ENCODE data around the gene USP15. TPM values are rescaled to one million over a fixed set of nuclear protein-coding genes. Genes with fewer than 3 reads are reported as not detected.

The USP15 gene
- total and polyA plus RNA-seq, 2 of the 4 experiments (the other 2 are of a cell fraction), result 28.5 to 49.6 TPM

DNA sequence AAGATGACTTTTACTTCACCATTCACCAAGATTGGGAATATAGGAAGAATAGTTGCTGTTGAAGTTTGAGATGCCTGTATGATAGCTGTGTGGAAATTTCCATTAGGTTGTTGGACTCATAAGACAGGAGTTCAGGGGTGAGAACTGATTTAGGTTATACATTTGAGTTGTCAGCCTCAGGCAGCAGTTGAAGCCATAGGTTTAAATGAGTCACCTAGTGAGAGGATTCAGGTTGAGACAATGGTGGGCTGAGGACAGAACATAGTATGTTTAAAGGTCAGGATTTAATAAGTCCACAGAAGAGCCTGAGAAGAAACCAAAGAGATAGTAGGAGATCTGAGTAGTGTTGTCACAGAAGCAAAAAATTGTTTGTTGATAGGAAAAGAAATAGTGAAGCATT is 142.8 kb downstream of the USP15 start:
- DNase-seq, result no peak
- Histone ChIP-seq H3K18ac (ENCODE audit: low read depth, low read length) (no peak overlapping the region), H3K56ac (ENCODE audit: extremely low read depth, insufficient read depth, low read length) (no peak overlapping the region), H4K20me1 (ENCODE audit: insufficient read depth, low read length) (no peaks in the 10 kb centered on the region), H3K14ac (replicated peaks; ENCODE audit: low read depth, low read length) (no peak overlapping the region), H4K91ac (ENCODE audit: insufficient read depth, low read depth, low read length) (no peak overlapping the region), H4K8ac (ENCODE audit: low read depth in 2 of 2, low read length in 2 of 2) (no peak overlapping the region), H3K4me3 (ENCODE audit: insufficient read depth, low read depth, low read length) (no peak overlapping the region), H3K4me1 (ENCODE audit: control insufficient read depth, insufficient read depth, low read length) (no peaks in the 10 kb centered on the region), H3K4me2 (ENCODE audit: low read depth, low read length) (no peak overlapping the region), H2BK15ac (ENCODE audit: low read depth, low read length) (no peak overlapping the region), H4K5ac (ENCODE audit: low read depth, low read length) (no peak overlapping the region), H2AFZ (replicated peaks; ENCODE audit: low read length, poor library complexity) (no peak overlapping the region), H3K9me1 (ENCODE audit: insufficient read depth, low read length) (peaks cover 3% of the 10 kb centered on the region; the same call in 1 of the 2 replicates), H3K36me3 (ENCODE audit: control insufficient read depth, insufficient read depth, low read length) (peaks cover 9% of the 10 kb centered on the region), H3K4ac (ENCODE audit: low read depth, low read length) (no peak overlapping the region), H3K27ac (ENCODE audit: insufficient read depth, low read length) (no peak overlapping the region), H3K9me3 (ENCODE audit: control insufficient read depth, insufficient read depth, low read length) (no peaks in the 10 kb centered on the region), H2BK120ac (ENCODE audit: low read depth, low read length) (no peak overlapping the region), H2BK5ac (ENCODE audit: low read depth, low read length, poor library complexity, severe bottlenecking) (no peak overlapping the region), H2BK20ac (ENCODE audit: low read depth, low read length) (no peak overlapping the region), H2AK5ac (ENCODE audit: low read depth, low read length) (no peak overlapping the region), H2AK9ac (replicated peaks; ENCODE audit: low read depth, low read length, poor library complexity) (no peak overlapping the region), H3K79me1 (ENCODE audit: low read depth in 1 of 2, low read length in 2 of 2) (peaks cover 0 to 3% of the 10 kb centered on the region in 2 experiments; a peak in 2 of 4 replicates), H3K9ac (ENCODE audit: low read depth, low read length) (no peak overlapping the region), H3K23ac (ENCODE audit: low read depth, low read length) (no peak overlapping the region), H3K27me3 (ENCODE audit: control insufficient read depth, insufficient read depth, low read length) (no peaks in the 10 kb centered on the region)
- TF ChIP-seq FOS (IDR thresholded peaks at IDR 0.05; ENCODE audit: low read depth, low read length), result no peak
- TF ChIP-seq BHLHE40 (IDR thresholded peaks at IDR 0.05; ENCODE audit: low read depth, low read length), result no peak
- TF ChIP-seq, protein P1, sequence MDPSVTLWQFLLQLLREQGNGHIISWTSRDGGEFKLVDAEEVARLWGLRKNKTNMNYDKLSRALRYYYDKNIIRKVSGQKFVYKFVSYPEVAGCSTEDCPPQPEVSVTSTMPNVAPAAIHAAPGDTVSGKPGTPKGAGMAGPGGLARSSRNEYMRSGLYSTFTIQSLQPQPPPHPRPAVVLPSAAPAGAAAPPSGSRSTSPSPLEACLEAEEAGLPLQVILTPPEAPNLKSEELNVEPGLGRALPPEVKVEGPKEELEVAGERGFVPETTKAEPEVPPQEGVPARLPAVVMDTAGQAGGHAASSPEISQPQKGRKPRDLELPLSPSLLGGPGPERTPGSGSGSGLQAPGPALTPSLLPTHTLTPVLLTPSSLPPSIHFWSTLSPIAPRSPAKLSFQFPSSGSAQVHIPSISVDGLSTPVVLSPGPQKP (IDR thresholded peaks at IDR 0.05; ENCODE audit: borderline replicate concordance, low read depth, low read length), result no peak
- no peak for TF ChIP-seq CHD1 (IDR thresholded peaks at IDR 0.05; ENCODE audit: low read depth, low read length)
- no peak for TF ChIP-seq SMC3 (IDR thresholded peaks at IDR 0.05; ENCODE audit: low read depth, low read length)
- TF ChIP-seq, protein P2, sequence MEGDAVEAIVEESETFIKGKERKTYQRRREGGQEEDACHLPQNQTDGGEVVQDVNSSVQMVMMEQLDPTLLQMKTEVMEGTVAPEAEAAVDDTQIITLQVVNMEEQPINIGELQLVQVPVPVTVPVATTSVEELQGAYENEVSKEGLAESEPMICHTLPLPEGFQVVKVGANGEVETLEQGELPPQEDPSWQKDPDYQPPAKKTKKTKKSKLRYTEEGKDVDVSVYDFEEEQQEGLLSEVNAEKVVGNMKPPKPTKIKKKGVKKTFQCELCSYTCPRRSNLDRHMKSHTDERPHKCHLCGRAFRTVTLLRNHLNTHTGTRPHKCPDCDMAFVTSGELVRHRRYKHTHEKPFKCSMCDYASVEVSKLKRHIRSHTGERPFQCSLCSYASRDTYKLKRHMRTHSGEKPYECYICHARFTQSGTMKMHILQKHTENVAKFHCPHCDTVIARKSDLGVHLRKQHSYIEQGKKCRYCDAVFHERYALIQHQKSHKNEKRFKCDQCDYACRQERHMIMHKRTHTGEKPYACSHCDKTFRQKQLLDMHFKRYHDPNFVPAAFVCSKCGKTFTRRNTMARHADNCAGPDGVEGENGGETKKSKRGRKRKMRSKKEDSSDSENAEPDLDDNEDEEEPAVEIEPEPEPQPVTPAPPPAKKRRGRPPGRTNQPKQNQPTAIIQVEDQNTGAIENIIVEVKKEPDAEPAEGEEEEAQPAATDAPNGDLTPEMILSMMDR (conservative IDR thresholded peaks at IDR 0.05; ENCODE audit: low read depth, low read length), result no peak
- no peak for TF ChIP-seq MAZ (IDR thresholded peaks at IDR 0.05; ENCODE audit: borderline replicate concordance, low read depth, low read length)
- TF ChIP-seq, protein P3, sequence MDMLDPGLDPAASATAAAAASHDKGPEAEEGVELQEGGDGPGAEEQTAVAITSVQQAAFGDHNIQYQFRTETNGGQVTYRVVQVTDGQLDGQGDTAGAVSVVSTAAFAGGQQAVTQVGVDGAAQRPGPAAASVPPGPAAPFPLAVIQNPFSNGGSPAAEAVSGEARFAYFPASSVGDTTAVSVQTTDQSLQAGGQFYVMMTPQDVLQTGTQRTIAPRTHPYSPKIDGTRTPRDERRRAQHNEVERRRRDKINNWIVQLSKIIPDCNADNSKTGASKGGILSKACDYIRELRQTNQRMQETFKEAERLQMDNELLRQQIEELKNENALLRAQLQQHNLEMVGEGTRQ (IDR thresholded peaks at IDR 0.05; ENCODE audit: low read depth, low read length), result no peak
- TF ChIP-seq NFE2L2 (IDR thresholded peaks at IDR 0.05; ENCODE audit: low read depth, low read length), result no peak
- no peak for TF ChIP-seq RAD21 (IDR thresholded peaks at IDR 0.05; ENCODE audit: low read length)
- TF ChIP-seq RFX5 (IDR thresholded peaks at IDR 0.05; ENCODE audit: low read depth, low read length), result no peak
- POLR2A ChIA-PET (ENCODE audit: unreplicated experiment), result no interaction called here
- dilution Hi-C loops (cut with HindIII; ENCODE audit: low sequenced_read_pairs, unreplicated experiment), result no loop called here
- in situ Hi-C loops (cut with MboI; ENCODE audit: low sequenced_read_pairs), result no loop called here
- CTCF ChIA-PET, result no interaction called here
- ATAC-seq (ENCODE audit: low read depth), result no peak
- BruUV-seq (replicated peaks), result no TSS peak
- intact Hi-C loops (cut with micrococcal nuclease), result no loop called here

All from IMR-90 (cell line).